NCI-H1436 (cell line): ENCODE measurements around the gene LHX1.

Experiments used
- DNase-seq: peaks from one replicate; lab custom pipeline; 2025; lab: John Stamatoyannopoulos, UW

LHX1 gene

GRCh38 chr17:36937001-36937958 lies at the start of gene LHX1:
Gene LHX1, plus strand, starts transcription at chr17:36937475. Its CDS starts 723 bp downstream, at chr17:36938198.
- DNase-seq, result no peak

- DNase-seq, result peak; percentile 92
Observed at GRCh38 chr17:36888236-36888951, 48.9 kb upstream of the LHX1 start.

- DNase-seq, result no peak
Observed at GRCh38 chr17:36889770-36890349, 47.4 kb upstream of the LHX1 start.

- no peak for DNase-seq
Observed at GRCh38 chr17:36890398-36891168, 46.7 kb upstream of the LHX1 start.

GRCh38 chr17:36892112-36892838 lies 45.0 kb upstream of the LHX1 start:
- no peak for DNase-seq

GRCh38 chr17:36894177-36894576 lies 43.1 kb upstream of the LHX1 start:
- no peak for DNase-seq

GRCh38 chr17:36894925-36895324 lies 42.4 kb upstream of the LHX1 start:
- no peak for DNase-seq

GRCh38 chr17:36899250-36900159 lies 37.8 kb upstream of the LHX1 start:
- no peak for DNase-seq

GRCh38 chr17:36900160-36900512 lies 37.1 kb upstream of the LHX1 start:
- no peak for DNase-seq

GRCh38 chr17:36901506-36901905 lies 35.8 kb upstream of the LHX1 start:
- DNase-seq, result no peak

- no peak for DNase-seq
Observed at GRCh38 chr17:36907407-36907806, 29.9 kb upstream of the LHX1 start.

GRCh38 chr17:36910513-36910912 lies 26.8 kb upstream of the LHX1 start:
- no peak for DNase-seq

- DNase-seq, result no peak
Observed at GRCh38 chr17:36911001-36911400, 26.3 kb upstream of the LHX1 start.

GRCh38 chr17:36913132-36913531 lies 24.1 kb upstream of the LHX1 start:
- no peak for DNase-seq

GRCh38 chr17:36918211-36918691 lies 19.0 kb upstream of the LHX1 start:
- no peak for DNase-seq

GRCh38 chr17:36919407-36919968 lies 17.8 kb upstream of the LHX1 start:
- DNase-seq, result no peak

- DNase-seq, result no peak
Observed at GRCh38 chr17:36920032-36921005, 17.0 kb upstream of the LHX1 start.

GRCh38 chr17:36921095-36921851 lies 16.0 kb upstream of the LHX1 start:
- DNase-seq, result no peak
